Measurements from ENCODE around the gene ADGRL3. TPM values are rescaled to one million over a fixed set of nuclear protein-coding genes. Genes with fewer than 3 reads are reported as not detected.

The ADGRL3 gene
- total and polyA plus RNA-seq, 7 donors = 0.06 to 2.8 (median 0.42) TPM

DNA sequence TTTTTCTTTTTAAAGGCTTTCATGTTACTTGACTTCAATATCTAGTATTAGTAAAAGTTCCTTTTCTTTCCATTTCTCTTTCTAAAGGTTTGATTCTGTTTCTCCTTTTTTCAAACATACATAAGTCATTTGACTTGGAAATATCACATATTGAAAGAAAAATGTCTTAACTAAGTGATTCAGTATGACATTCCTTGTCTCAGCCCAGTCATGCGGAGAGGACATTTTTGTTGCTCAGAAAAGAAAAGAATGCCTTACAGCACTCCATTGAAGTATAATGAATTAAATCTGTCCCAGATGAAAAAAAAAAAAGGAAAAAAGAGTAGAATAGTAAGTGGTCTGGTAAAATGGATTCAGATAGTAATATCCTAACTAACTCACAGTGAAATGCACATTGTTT lies 466.1 kb downstream of the ADGRL3 start:
- Histone ChIP-seq H3K4me1 (no peaks in the 10 kb centered on the region), H3K9me3 (no peaks in the 10 kb centered on the region), H3K27me3 (ENCODE audit: insufficient read depth in 3 of 3, low read length in 2 of 3) (no peaks in the 10 kb centered on the region), H3K36me3 (ENCODE audit: insufficient read depth in 1 of 2, low read depth in 1 of 2) (no peaks in the 10 kb centered on the region), H3K4me3 (no peak overlapping the region), H3K27ac (no peak overlapping the region)
- WGBS, 3 donors = 79 to 84% (median 83%) methylated on average over 1 of the region's 1 CpG
- no peak for ATAC-seq
- intact Hi-C loops (cut with DNase I) = no loop called here
- TF ChIP-seq, protein P1, sequence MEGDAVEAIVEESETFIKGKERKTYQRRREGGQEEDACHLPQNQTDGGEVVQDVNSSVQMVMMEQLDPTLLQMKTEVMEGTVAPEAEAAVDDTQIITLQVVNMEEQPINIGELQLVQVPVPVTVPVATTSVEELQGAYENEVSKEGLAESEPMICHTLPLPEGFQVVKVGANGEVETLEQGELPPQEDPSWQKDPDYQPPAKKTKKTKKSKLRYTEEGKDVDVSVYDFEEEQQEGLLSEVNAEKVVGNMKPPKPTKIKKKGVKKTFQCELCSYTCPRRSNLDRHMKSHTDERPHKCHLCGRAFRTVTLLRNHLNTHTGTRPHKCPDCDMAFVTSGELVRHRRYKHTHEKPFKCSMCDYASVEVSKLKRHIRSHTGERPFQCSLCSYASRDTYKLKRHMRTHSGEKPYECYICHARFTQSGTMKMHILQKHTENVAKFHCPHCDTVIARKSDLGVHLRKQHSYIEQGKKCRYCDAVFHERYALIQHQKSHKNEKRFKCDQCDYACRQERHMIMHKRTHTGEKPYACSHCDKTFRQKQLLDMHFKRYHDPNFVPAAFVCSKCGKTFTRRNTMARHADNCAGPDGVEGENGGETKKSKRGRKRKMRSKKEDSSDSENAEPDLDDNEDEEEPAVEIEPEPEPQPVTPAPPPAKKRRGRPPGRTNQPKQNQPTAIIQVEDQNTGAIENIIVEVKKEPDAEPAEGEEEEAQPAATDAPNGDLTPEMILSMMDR (IDR thresholded peaks at IDR 0.05) = no peak
- DNase-seq = no peak

DNA sequence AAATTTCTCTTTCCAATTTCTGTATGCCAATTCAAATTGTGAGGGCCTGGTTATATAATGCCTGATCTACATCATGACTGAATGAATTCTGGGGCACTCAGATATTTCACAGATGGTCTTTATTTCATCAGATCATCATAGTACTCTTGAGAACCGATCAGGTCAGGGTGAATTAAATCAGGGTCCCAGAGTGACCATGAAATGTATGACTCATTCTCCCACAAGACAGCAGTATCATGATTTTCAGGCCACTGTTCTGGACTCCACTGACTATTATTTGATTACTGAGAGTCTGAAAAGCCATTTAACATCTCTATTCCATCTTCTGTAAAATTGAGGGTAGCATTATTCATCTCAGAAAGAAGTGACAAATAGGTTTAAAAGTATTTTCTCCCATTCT lies 471.5 kb downstream of the ADGRL3 start:
- H3K9me3 ChIP-seq = no peaks in the 10 kb centered on the region
- ATAC-seq = no peak
- DNase-seq = no peak
- no peak overlapping the region for H3K4me3 ChIP-seq
- no peaks in the 10 kb centered on the region for H3K36me3 ChIP-seq (ENCODE audit: insufficient read depth in 1 of 2, low read depth in 1 of 2)
- WGBS, 3 donors = 39 to 55% (median 46%) methylated on average over 1 of the region's 1 CpG
- TF ChIP-seq, protein P1 (IDR thresholded peaks at IDR 0.05) = no peak
- H3K27ac ChIP-seq = no peak overlapping the region
- H3K27me3 ChIP-seq (ENCODE audit: insufficient read depth in 3 of 3, low read length in 2 of 3) = no peaks in the 10 kb centered on the region
- no peaks in the 10 kb centered on the region for H3K4me1 ChIP-seq
- intact Hi-C loops (cut with DNase I) = no loop called here

DNA sequence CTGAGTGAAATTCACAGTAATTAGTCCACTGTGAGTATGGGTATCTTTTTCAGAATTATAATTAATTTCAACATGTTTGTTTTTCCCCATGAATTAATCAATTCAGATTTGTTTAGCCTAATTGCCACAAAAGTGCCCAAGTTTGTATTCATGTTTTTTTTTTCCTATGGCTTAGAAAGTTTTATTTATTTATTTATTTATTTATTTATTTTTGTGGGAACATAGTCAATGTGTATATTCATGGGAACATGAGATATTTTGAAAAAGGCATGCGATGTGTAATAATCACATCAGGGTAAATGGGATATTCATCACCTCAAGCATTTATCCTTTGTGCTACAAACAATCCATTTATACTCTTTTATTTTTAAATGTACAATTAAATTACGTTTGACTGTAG lies 475.3 kb downstream of the ADGRL3 start:
- ATAC-seq (no peak), DNase-seq (no peak)
- H3K27me3 ChIP-seq (ENCODE audit: insufficient read depth in 3 of 3, low read length in 2 of 3) = no peaks in the 10 kb centered on the region
- TF ChIP-seq, protein P1 (IDR thresholded peaks at IDR 0.05) = no peak
- intact Hi-C loops (cut with DNase I) = no loop called here
- no peaks in the 10 kb centered on the region for H3K36me3 ChIP-seq (ENCODE audit: insufficient read depth in 1 of 2, low read depth in 1 of 2)
- 92 to 96% (median 94%) methylated on average over 2 of the region's 2 CpGs for WGBS, 3 donors
- no peak overlapping the region for H3K27ac ChIP-seq
- no peaks in the 10 kb centered on the region for H3K9me3 ChIP-seq
- H3K4me3 ChIP-seq = no peak overlapping the region
- no peaks in the 10 kb centered on the region for H3K4me1 ChIP-seq

DNA sequence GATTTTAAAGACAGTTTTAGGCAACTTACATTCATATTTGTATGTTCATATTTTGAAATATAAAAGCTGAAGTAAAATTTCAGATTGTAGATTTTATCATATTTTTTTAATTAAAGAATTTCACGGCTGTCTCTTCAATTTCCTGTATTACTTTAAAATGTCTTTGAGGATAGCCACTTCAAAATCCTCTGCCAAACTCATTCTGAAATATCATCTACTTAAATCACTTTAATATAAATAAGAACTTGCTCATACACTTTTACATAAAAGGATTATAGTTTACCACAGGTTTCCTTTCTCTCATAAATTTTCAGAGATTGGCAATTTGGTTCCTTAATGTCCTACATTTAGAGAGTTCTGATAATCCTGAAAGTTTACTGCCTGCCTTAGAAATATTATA lies 478.2 kb downstream of the ADGRL3 start:
- TF ChIP-seq, protein P1 (IDR thresholded peaks at IDR 0.05) = no peak
- Histone ChIP-seq H3K9me3 (no peaks in the 10 kb centered on the region), H3K4me3 (no peak overlapping the region), H3K4me1 (no peaks in the 10 kb centered on the region), H3K27me3 (ENCODE audit: insufficient read depth in 3 of 3, low read length in 2 of 3) (no peaks in the 10 kb centered on the region), H3K36me3 (ENCODE audit: insufficient read depth in 1 of 2, low read depth in 1 of 2) (no peaks in the 10 kb centered on the region), H3K27ac (no peak overlapping the region)
- 86 to 90% (median 87%) methylated on average over 1 of the region's 1 CpG for WGBS, 3 donors
- ATAC-seq = no peak
- intact Hi-C loops (cut with DNase I) = no loop called here
- no peak for DNase-seq

DNA sequence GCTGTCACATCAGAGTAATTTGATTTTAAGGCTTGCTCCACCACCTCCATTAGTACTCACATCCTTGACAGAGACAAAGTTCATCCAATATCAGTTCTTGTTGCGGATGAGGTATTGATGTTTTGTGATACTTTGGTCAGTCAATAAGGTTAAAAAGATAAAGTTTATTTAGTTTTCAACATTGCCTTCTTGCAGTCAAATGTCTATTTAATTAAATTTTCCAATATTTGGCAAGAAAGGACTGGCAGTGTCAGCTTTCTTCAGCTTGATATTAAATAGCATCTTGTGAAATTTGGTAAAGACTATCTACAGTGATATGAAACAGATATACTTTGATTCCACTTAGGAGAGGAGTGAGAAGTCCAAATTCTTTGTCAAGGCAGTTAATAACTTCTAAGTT lies 493.4 kb downstream of the ADGRL3 start:
- Histone ChIP-seq H3K4me3 (no peak overlapping the region), H3K27ac (no peak overlapping the region), H3K36me3 (ENCODE audit: insufficient read depth in 1 of 2, low read depth in 1 of 2) (no peaks in the 10 kb centered on the region), H3K9me3 (no peaks in the 10 kb centered on the region), H3K4me1 (no peaks in the 10 kb centered on the region), H3K27me3 (ENCODE audit: insufficient read depth in 3 of 3, low read length in 2 of 3) (no peaks in the 10 kb centered on the region)
- WGBS, 3 donors = 95 to 99% (median 98%) methylated on average over 1 of the region's 1 CpG
- DNase-seq (no peak), ATAC-seq (no peak)
- intact Hi-C loops (cut with DNase I) = no loop called here
- TF ChIP-seq, protein P1 (IDR thresholded peaks at IDR 0.05) = no peak

Data from psoas muscle (tissue), 8 donors.